T47D (cell line): ENCODE results near the gene CASP6.
A peak's percentile ranks its signal among the peaks of the same experiment; 100 is the strongest.
"Not testable (repeated sequence)": the region's sequence is repeated elsewhere in the genome, so short reads cannot be mapped to it uniquely, and the experiment has no call there.

Experiments used
- DNase-seq, 2 experiments: peaks; one replicate each; pipeline versions ENCODE4 v3.0.0 to v3.0.0-alpha.2; 2011 to 2012; ENCODE audit warnings: low read depth in 1 of 2, low spot score in 1 of 2
- JUND ChIP-seq: IDR thresholded peaks from 2 replicates; pipeline ENCODE4 v1.6.1; 2012; ENCODE audit warnings: low read depth
- in situ Hi-C: cut with HindIII; loops from 2 replicates; pipeline ENCODE4 v1.10.0; 2016; ENCODE audit warnings: low sequenced_read_pairs, low pct_unique_long_range_greater_than_20kb

CASP6 gene

DNA sequence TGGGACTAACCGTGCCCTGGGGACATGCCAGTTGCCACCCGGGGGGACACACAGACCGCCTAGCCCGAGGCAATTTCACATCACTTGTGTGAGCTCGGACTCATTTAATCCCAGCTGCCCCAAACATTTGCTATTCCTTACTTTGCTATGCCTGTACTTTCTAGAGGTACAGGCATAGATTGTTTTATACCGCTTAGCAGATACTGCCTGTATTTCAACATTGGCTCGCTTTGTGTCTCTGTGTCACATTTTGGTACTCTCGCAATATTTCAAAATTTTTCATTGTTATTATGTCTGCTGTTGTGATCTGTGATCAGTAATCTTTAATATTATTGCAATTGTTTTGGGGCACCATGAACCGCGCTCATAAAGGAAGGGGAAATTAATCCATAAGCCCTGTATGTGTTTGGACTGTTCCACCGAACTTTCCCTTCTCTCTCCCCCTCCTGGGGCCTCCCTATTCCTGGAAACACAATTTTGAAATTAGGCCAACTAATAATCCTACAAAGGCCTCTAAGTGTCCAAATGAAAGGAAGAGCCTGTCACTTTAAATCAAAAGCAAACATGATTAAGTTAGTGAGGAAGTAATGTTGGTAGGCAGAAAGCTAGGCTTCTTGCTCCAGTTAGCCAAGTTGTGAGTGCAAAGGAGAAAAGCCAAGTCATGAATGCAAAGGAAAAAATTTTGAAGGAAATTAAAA is 568 bp upstream of the CASP6 start:
- TF ChIP-seq JUND: no peak
- no peak for DNase-seq
- in situ Hi-C loops: no loop called here

DNA sequence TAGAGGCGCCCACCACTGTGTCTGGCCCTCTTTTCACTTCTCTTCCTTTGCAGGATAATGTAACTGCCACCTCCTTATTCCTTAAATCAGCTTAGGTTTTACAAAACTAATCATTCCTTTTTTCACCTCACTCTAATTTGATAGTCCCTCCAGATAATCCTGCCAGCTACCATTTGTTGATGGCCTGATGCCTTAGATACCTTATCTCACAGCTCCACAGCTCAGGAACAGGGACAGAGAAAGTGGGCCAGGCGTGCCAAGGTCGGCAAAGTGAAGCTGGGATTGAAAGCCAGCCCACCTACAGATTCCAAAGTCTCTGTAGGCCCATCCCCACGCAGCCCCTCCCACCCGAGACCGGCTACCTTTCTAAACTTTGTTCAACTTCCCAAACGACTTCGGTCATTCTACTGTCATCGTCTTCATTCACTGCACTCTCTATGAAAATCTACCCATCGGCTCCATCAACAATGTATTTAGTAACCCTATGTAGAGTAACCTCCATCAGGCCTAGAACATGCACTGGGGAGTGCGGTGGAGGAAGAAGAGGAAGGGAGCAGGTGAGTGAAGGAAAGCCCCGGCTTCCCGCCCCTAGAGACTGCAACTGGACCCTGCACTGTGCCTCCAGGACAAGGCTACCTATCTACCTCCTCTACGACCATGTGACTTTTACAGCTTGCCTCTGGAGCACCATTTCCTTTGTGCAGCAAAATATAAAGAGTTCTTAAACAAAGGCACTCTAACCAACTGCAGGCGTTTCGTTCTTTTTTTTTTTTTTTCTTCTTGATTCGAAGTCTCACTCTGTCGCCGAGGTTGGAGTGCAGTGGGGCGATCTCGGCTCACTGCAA is 1.5 kb downstream of the CASP6 start:
- in situ Hi-C loops: no loop called here
- no peak for TF ChIP-seq JUND
- peak in 1 of 2 experiments; percentile 5 for DNase-seq

DNA sequence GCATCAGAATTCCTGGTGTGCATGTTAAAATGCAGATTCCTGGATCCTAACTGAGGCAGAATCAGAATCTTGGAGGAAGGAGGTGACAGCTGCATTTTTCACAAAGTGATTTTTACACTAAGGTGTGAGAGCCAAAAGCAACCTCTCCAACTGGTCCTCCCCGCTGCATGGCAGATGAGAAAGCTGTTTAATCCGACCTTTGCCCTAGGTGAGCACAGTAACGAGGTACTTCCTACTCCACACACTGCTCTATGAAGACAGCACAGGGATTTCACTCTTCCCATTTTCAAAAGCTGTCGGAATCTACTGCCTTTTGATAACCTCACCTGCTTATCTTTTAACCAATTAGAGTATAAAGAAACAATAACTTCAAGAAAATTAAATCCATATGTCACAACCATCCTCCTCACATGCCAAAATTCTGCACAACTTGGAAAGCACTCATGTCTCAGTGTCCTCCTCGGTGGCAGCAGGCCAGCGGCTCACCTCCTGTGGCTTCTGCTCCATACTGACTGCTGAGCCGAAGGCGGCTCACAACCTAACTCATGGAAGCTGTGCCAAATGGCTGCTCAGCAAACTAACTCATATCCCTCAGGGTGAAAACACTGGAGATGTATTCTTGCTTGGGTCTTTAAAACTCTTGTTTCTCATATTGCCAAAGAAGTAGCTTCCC is 3.6 kb downstream of the CASP6 start:
- TF ChIP-seq JUND: no peak
- DNase-seq: no peak
- in situ Hi-C loops: no loop called here

DNA sequence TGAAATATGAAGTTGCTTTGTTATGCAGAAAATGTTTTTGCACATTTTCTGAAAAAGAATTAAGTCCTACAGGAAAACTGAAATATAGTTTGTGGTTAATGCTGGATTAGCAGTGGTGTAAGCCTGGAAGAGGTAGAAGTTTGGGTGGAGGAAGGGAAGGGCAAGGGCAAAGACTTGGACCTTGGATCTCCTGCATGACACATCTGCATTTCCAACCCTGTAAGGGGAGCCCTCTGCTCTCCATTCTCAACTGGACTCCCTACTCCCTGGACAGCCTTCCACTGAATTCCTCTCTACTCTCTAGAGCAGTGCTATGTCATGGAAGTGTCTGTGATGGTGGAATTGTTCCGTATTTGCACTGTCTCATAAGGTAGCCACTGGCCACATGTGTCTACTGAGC is 4.6 kb downstream of the CASP6 start:
- no peak for DNase-seq
- TF ChIP-seq JUND: no peak
- in situ Hi-C loops: no loop called here

DNA sequence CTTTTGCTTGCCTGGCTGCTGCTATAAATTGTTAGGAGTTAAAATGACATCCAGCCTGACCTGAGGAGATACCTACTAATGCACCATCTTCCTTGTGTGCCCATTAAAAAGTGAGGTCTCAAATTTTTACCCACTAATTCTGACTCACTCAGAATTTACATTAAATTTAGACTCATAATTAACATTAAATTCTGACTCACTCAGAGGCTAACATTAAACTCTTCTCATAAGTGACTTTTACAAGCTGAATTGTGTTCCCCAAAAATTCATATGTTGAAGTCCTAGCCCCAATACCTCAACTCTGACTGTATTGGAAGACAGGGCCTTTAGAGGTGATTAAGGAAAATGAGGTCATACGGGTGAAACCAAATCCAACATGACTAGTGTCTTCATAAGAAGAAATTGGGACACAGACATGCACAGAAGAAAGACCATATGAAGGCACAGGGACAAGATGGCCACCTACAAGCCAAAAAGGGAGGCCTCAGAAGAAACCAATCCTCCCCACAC is 11.8 kb downstream of the CASP6 start:
- in situ Hi-C loops: no loop called here
- no peak for TF ChIP-seq JUND
- DNase-seq: no peak

DNA sequence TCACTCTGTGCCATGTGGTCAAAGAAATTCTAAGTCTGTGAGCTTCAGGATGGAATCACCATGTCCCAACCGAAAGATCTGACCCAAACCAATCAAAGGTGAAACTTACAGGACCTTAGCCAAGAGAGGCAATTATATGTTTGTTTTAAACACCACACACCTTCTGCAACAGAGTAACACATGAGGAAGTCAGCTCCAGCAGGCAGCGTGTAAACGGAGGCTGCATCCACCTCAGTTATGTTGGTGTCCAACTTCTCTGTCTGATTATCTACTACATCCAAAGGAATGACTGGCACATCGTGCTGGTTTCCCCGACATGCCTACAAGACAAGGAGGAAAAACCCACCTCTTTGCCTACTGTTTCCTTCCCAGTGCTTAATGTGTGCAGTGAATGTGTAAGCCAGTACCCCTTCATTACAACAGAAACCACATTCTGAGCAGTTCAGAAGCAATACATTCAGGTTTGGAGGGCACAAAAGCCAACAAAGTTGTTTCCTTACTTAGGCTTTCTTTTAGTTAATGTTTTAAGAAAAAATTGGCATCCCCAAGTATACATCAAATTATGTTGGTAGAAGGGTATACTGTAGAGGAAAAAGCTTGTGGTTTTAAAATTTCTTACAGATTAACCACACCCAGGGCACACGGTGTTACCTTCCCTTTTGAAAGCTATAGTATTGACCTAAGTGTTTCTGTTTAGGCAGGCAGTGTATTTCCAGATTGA is 12.4 kb downstream of the CASP6 start:
- TF ChIP-seq JUND: no peak
- DNase-seq: no peak
- in situ Hi-C loops: no loop called here

DNA sequence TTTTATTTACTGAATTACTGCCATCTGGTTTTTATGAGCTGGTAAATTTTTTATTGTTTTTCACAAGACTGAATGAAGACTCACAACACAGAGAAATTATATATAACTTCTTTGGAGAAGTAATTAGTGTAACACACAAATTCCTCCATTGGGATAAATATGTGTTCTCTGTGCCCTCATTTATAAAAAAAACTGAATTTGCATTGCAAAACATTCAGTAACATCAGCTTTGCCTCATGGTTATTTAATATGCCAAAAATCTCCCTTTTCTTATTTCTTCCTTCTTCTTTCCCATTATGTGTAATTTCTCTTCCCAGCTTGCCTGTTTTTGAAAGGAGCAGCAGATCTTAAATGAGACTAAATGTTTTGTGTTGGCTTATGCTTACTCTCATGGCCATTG is 18.5 kb downstream of the CASP6 start:
- DNase-seq: no peak
- TF ChIP-seq JUND: no peak
- in situ Hi-C loops: no loop called here

DNA sequence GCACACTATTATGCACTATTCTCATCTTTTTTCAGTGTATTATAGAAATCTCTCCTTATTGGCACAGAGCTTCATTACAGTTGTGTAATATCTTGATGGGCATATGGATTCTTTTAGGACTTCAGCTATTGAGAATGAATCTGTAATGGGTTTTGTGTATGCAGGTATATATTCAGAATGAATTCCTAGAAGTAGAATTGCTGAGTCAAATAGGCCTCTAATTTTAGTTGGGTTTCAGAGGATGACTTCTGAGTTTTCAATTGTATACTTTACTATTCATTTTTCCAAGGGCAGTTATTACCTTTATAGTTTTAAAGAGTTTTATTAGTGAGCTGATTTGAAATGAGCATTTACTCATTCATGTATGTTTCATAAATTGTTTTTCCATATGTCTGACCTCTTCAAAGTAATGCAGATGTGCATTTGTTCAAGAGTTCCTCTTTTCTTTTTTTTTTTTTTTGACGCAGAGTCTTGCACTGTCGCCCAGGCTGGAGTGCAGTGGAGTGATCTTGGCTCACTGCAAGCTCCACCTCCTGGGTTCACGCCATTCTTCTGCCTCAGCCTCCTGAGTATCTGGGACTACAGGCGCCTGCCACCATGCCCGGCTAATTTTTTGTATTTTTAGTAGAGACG is 19.5 kb downstream of the CASP6 start:
- in situ Hi-C loops: no loop called here
- no peak for DNase-seq
- no peak for TF ChIP-seq JUND

DNA sequence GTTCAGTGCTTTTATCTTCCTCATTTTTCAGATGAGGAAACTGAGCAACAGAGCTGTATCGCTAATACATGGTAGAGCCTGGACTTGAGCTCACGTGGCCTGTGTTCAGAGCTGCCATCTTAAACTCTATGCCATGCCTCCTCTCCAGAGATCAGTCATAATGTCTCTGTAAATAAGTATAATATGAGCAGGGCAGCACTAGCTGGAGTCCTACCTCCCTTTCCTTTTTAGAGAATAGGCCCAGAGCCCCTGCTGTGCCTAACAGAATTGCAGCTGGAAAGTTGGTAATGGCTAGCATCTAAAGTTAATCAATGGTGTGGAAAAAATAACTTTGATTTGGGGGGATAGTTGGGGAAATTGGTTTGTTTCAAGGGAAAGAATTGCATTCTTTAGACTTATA is 20.4 kb downstream of the CASP6 start:
- TF ChIP-seq JUND: no peak
- in situ Hi-C loops: no loop called here
- DNase-seq: no peak

DNA sequence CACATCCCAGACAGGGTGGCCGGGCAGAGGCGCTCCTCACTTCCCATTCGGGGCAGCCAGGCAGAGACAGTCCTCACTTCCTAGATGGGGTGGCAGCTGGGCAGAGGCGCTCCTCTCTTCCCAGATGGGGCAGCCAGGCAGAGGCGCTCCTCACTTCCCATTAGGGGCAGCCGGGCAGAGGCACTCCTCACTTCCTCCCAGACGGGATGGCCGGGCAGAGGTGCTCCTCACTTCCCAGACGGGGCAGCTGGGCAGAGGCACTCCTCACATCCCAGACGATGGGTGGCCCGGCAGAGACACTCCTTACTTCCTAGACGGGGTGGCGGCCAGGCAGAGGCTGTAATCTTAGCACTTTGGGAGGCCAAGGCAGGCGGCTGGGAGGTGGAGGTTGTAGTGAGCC is 24.3 kb downstream of the CASP6 start:
- DNase-seq, in situ Hi-C loops: not testable (repeated sequence)

DNA sequence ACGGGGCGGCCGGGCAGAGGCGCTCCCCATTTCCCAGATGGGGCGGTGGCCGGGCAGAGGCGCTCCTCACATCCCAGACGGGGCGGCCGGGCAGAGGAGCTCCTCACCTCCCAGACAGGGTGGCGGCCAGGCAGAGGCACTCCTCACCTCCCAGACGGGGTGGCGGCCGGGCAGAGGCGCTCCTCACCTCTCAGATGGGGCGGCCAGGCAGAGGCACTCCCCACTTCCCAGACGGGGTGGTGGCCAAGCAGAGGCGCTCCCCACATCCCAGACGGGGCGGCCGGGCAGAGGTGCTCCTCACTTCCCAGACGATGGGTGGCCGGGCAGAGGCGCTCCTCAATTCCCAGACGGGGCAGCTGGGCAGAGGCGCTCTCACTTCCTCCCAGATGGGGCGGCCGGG is 24.8 kb downstream of the CASP6 start:
- DNase-seq, in situ Hi-C loops: not testable (repeated sequence)

DNA sequence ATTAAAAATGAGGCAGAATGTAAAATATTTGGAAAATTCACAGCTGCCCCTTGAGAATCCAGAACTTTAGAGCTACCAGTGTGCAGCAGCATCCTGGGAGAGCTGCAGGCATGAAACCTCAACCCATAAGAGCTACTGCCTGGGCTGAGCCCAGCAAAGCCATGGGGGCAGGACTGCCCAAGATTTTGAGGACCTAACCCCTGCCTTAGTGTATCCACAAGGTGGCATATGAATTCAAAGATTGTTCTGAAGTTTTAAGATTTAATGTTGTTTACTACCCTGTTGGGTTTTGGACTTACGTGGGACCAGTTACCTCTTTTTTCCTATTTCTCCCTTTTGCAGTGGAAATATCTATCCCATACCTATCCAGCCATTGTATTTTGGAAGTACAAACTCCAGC is 26.4 kb downstream of the CASP6 start:
- in situ Hi-C loops: no loop called here

More for the DNA sequence above, 26.4 kb downstream of the CASP6 start:
- TF ChIP-seq JUND: no peak
- peak in 1 of 2 experiments; percentile 12 for DNase-seq
